Measurements from ENCODE around the gene SMAP2.

DNA sequence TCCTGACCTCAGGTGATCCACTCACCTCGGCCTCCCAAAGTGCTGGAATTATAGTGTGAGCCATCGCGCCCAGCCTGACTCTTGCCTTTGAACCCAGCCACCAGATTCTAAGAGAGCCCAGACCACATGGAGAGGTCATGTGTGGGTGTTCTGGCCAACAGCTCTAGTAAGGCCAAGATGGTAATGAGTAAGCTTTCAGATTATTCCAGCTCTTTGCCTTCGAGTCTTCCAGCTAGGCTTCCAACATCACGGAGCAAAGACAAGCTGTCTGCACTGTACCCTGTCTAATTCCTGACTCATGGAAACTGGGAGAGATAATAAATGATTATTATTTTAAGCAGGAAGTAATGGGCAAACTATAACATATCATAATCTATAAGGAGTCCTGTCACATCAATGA is 61.9 kb downstream of the SMAP2 start:
- TF ChIP-seq EZH2 (IDR thresholded peaks at IDR 0.05) (no peak), POLR2AphosphoS5 (IDR thresholded peaks at IDR 0.05; ENCODE audit: borderline replicate concordance, low read depth, low read length) (no peak)
